A673 (cell line): Measurements from ENCODE around the gene SP7. TPM values are rescaled to one million over a fixed set of nuclear protein-coding genes. Genes with fewer than 3 reads are reported as not detected.

Experiments used
- Bru-seq: library from RNA; stranded (reverse); fragments of 400-500 nt; gene quantifications from one replicate; lab custom pipeline; 2021; lab: Mats Ljungman, UMichigan
- BruChase-seq, 2 experiments: library from RNA; stranded (reverse); fragments of 400-500 nt; gene quantifications; one replicate each; lab custom pipeline; 2021; lab: Mats Ljungman, UMichigan
- BruUV-seq: library from RNA; stranded (reverse); fragments of 400-500 nt; replicated peaks from 2 replicates; lab custom pipeline; 2021; lab: Mats Ljungman, UMichigan
- CTCF ChIA-PET: fragments of 300-600 bp; sonication (Branson Sonifier 250); formaldehyde crosslinking; loops from one replicate; lab custom pipeline; 2022; ENCODE audit warnings: antibody characterized with exemption; lab: Charles Lee
- POLR2A ChIA-PET: fragments of 300-600 bp; sonication (Branson Sonifier 250); formaldehyde crosslinking; loops from one replicate; lab custom pipeline; 2022; ENCODE audit warnings: antibody characterized with exemption; ENCODE audit not compliant: low non-redundant PET; lab: Charles Lee
- DNase-seq: peaks from one replicate; pipeline ENCODE4 v3.0.0-alpha.2; 2015; ENCODE audit warnings: low spot score
- H3K27ac ChIP-seq: fragments of 200-600 bp; sonication (generic); 2 replicates; pipeline ENCODE4 v1.5.1; 2016; ENCODE audit warnings: mixed run types, low read depth, mild to moderate bottlenecking, mixed read lengths, antibody characterized with exemption, low read length; ENCODE audit not compliant: poor library complexity, severe bottlenecking
- H3K27me3 ChIP-seq: fragments of 200-600 bp; sonication (generic); replicated peaks from 2 replicates; pipeline ENCODE4 v1.6.1; 2017; ENCODE audit warnings: mixed run types, low read depth, mild to moderate bottlenecking, mixed read lengths, antibody characterized with exemption, low read length; ENCODE audit not compliant: insufficient read depth, poor library complexity
- H3K36me3 ChIP-seq: fragments of 200-600 bp; sonication (generic); 2 replicates; pipeline ENCODE4 v1.6.1; 2016; ENCODE audit warnings: mixed run types, mild to moderate bottlenecking, mixed read lengths, antibody characterized with exemption, low read length; ENCODE audit not compliant: insufficient read depth, poor library complexity, severe bottlenecking
- H3K4me1 ChIP-seq: fragments of 200-600 bp; sonication (generic); 2 replicates; pipeline ENCODE4 v1.6.1; 2017; ENCODE audit warnings: mixed run types, mild to moderate bottlenecking, mixed read lengths, antibody characterized with exemption, low read length; ENCODE audit not compliant: insufficient read depth, poor library complexity, severe bottlenecking
- H3K4me3 ChIP-seq: fragments of 200-600 bp; sonication (generic); 2 replicates; pipeline ENCODE4 v1.5.1; 2016; ENCODE audit warnings: low read depth, mixed run types, mild to moderate bottlenecking, mixed read lengths, low read length; ENCODE audit not compliant: poor library complexity, severe bottlenecking
- H3K9me3 ChIP-seq: fragments of 200-600 bp; sonication (generic); 2 replicates; pipeline ENCODE4 v1.6.1; 2016; ENCODE audit warnings: mixed run types, low read depth, mild to moderate bottlenecking, mixed read lengths, antibody characterized with exemption, low read length; ENCODE audit not compliant: poor library complexity, severe bottlenecking
- EZH2 ChIP-seq: fragments of 200-600 bp; sonication (generic); IDR thresholded peaks from 2 replicates; pipeline ENCODE4 v1.6.1; 2017; ENCODE audit warnings: borderline replicate concordance, low read depth, mild to moderate bottlenecking, mixed read lengths, antibody characterized with exemption, low read length; ENCODE audit not compliant: poor library complexity, severe bottlenecking
- intact Hi-C: fragments of 100-400 bp; cut with micrococcal nuclease; formaldehyde crosslinking; loops from one replicate; pipeline ENCODE4 v1.10.0; 2022; ENCODE audit not compliant: unreplicated experiment
- long read RNA-seq: library from polyadenylated mRNA; stranded (forward); transcript quantifications from one replicate; pipeline ENCODE4 v2.0.0, GENCODE V29; 2022
- total RNA-seq: library from RNA; stranded (reverse); gene quantifications from 2 replicates; pipeline ENCODE4 v1.2.3, GENCODE V29; 2021
- TF ChIP-seq, protein P1 (sequence below): fragments of 300-800, 200-600 bp; sonication (generic); conservative IDR thresholded peaks from 2 replicates; pipeline ENCODE4 v1.5.1; 2017; ENCODE audit warnings: low read depth, mild to moderate bottlenecking, antibody characterized with exemption, low read length, moderate library complexity, mixed read lengths

Gene SP7
- total RNA-seq (not detected in 2 replicates), Bru-seq, nascent RNA (percentile 8 among the genes with signal in this experiment), BruChase-seq, experiment 1, labeled RNA remaining after a 2-hour chase (percentile 8 among the genes with signal in this experiment), BruChase-seq, experiment 2, labeled RNA remaining after a 6-hour chase (percentile 10 among the genes with signal in this experiment)
- long read RNA-seq = 0 reads

- intact Hi-C loops = no loop called here
- CTCF ChIA-PET = interaction anchor here (1.3 kb wide), 1 partner anchor 9 kb away, joined by 8 read pairs; no protein-coding TSS in a partner anchor
- POLR2A ChIA-PET = no interaction called here
Observed at GRCh38 chr12:53336181-53336681, at the start of gene SP7. Gene SP7 (minus strand): TSS chr12:53336354. CDS start chr12:53335646, 708 bp downstream.

GRCh38 chr12:53383258-53383657 is 47.1 kb upstream of the SP7 start:
- no TSS peak for BruUV-seq
- intact Hi-C loops = no loop called here

More at GRCh38 chr12:53336181-53336681, at the start of gene SP7:
- Histone ChIP-seq H3K9me3 (no peaks in the 10 kb centered on the region), H3K4me1 (no peaks in the 10 kb centered on the region), H3K4me3 (no peak within 1 kb of the TSS), H3K36me3 (no peaks in the 10 kb centered on the region), H3K27ac (no peak within 1 kb of the TSS), H3K27me3 (no peaks in the 10 kb centered on the region)
- BruUV-seq = no TSS peak
- TF ChIP-seq, protein P1, sequence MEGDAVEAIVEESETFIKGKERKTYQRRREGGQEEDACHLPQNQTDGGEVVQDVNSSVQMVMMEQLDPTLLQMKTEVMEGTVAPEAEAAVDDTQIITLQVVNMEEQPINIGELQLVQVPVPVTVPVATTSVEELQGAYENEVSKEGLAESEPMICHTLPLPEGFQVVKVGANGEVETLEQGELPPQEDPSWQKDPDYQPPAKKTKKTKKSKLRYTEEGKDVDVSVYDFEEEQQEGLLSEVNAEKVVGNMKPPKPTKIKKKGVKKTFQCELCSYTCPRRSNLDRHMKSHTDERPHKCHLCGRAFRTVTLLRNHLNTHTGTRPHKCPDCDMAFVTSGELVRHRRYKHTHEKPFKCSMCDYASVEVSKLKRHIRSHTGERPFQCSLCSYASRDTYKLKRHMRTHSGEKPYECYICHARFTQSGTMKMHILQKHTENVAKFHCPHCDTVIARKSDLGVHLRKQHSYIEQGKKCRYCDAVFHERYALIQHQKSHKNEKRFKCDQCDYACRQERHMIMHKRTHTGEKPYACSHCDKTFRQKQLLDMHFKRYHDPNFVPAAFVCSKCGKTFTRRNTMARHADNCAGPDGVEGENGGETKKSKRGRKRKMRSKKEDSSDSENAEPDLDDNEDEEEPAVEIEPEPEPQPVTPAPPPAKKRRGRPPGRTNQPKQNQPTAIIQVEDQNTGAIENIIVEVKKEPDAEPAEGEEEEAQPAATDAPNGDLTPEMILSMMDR = no peak
- no peak for TF ChIP-seq EZH2
- DNase-seq = no peak

GRCh38 chr12:53381731-53382630 is 45.8 kb upstream of the SP7 start:
- H3K27ac ChIP-seq = peak overlapping the region; percentile 98
- peak overlapping the region; percentile 77 for H3K4me3 ChIP-seq
- H3K27me3 ChIP-seq = no peaks in the 10 kb centered on the region
- no peak for TF ChIP-seq EZH2
- TF ChIP-seq, protein P1 = peak; percentile 59
- POLR2A ChIA-PET = interaction anchor here (0.6 kb wide), 1 partner anchor 78 kb away, joined by 3 read pairs; no protein-coding TSS in a partner anchor
- no peaks in the 10 kb centered on the region for H3K9me3 ChIP-seq
- intact Hi-C loops = no loop called here
- H3K36me3 ChIP-seq = peaks cover 46% of the 10 kb centered on the region
- peaks cover 29% of the 10 kb centered on the region for H3K4me1 ChIP-seq
- BruUV-seq = no TSS peak
- DNase-seq = peak; percentile 72
- CTCF ChIA-PET = interaction anchor here (1.1 to 1.5 kb wide), 2 partner anchors 32 to 39 kb away, joined by 5 to 6 read pairs; no protein-coding TSS in a partner anchor

More at GRCh38 chr12:53383258-53383657, 47.1 kb upstream of the SP7 start:
- POLR2A ChIA-PET = no interaction called here
- H3K4me3 ChIP-seq = peak overlapping the region; percentile 38
- no peaks in the 10 kb centered on the region for H3K27me3 ChIP-seq
- H3K4me1 ChIP-seq = peaks cover 37% of the 10 kb centered on the region
- H3K9me3 ChIP-seq = no peaks in the 10 kb centered on the region
- no peak for TF ChIP-seq EZH2
- TF ChIP-seq, protein P1 = no peak
- CTCF ChIA-PET = interaction anchor here (0.5 to 1.0 kb wide), 2 partner anchors 38 to 376 kb away, joined by 3 read pairs; no protein-coding TSS in a partner anchor
- no peak overlapping the region for H3K27ac ChIP-seq
- DNase-seq = no peak
- peaks cover 47% of the 10 kb centered on the region for H3K36me3 ChIP-seq
